Retinal pigment epithelial cell (primary cell): Measurements from ENCODE around the gene WNT3.
"Not testable (repeated sequence)": the region's sequence is repeated elsewhere in the genome, so short reads cannot be mapped to it uniquely, and the experiment has no call there.

Experiments
- DNase-seq: peaks from one replicate; pipeline ENCODE4 v3.0.0-alpha.2; 2010; ENCODE audit warnings: low read depth
- H3K4me3 ChIP-seq: 2 replicates; pipeline ENCODE4 v1.5.1; 2011; ENCODE audit warnings: mild to moderate bottlenecking, low read length, control low read depth, moderate library complexity
- CTCF ChIP-seq: conservative IDR thresholded peaks from 2 replicates; pipeline ENCODE4 v1.5.1; 2011; ENCODE audit warnings: low read depth, low read length, control low read depth, inconsistent platforms

WNT3 gene

GRCh38 chr17:46800573-46800972 lies 17.9 kb downstream of the WNT3 start:
- TF ChIP-seq CTCF = no peak
- no peak for DNase-seq
- H3K4me3 ChIP-seq = no peak overlapping the region

- no peak overlapping the region for H3K4me3 ChIP-seq
- no peak for DNase-seq
- TF ChIP-seq CTCF = no peak
Measured at GRCh38 chr17:46796956-46797530, 21.4 kb downstream of the WNT3 start.

GRCh38 chr17:46796524-46796923 lies 22.0 kb downstream of the WNT3 start:
- no peak for DNase-seq
- no peak for TF ChIP-seq CTCF

GRCh38 chr17:46796084-46796483 lies 22.4 kb downstream of the WNT3 start:
- no peak for DNase-seq
- H3K4me3 ChIP-seq = no peak overlapping the region
- TF ChIP-seq CTCF = no peak

More at GRCh38 chr17:46796524-46796923, 22.0 kb downstream of the WNT3 start:
- H3K4me3 ChIP-seq = no peak overlapping the region

GRCh38 chr17:46795379-46795952 lies 23.0 kb downstream of the WNT3 start:
- H3K4me3 ChIP-seq = no peak overlapping the region
- no peak for DNase-seq
- TF ChIP-seq CTCF = no peak

GRCh38 chr17:46794318-46794717 lies 24.2 kb downstream of the WNT3 start:
- TF ChIP-seq CTCF = no peak
- DNase-seq = no peak
- no peak overlapping the region for H3K4me3 ChIP-seq

- TF ChIP-seq CTCF = no peak
- no peak for DNase-seq
- H3K4me3 ChIP-seq = no peak overlapping the region
Measured at GRCh38 chr17:46793541-46793940, 25.0 kb downstream of the WNT3 start.

GRCh38 chr17:46793023-46793422 lies 25.5 kb downstream of the WNT3 start:
- DNase-seq, H3K4me3 ChIP-seq: not testable (repeated sequence)
